Mesenchymal stem cell (in vitro differentiated cells and primary cell): Measurements from ENCODE around the gene SRMS.
"Not testable (repeated sequence)": the region's sequence is repeated elsewhere in the genome, so short reads cannot be mapped to it uniquely, and the experiment has no call there.

ENCODE experiments used
- DNase-seq: peaks from one replicate; pipeline ENCODE4 v3.0.0-alpha.2; 2013
- H2AFZ ChIP-seq: one replicate; pipeline ENCODE4 v1.6.1; 2013; ENCODE audit warnings: low read depth, mild to moderate bottlenecking, control low read depth, inconsistent platforms, low read length, moderate library complexity
- H2AK5ac ChIP-seq: 2 replicates; pipeline ENCODE4 v1.6.1; 2013; ENCODE audit warnings: low read length, moderate library complexity, mild to moderate bottlenecking, inconsistent platforms; ENCODE audit not compliant: severe bottlenecking
- H2BK120ac ChIP-seq: one replicate; pipeline ENCODE4 v1.6.1; 2013; ENCODE audit warnings: low read depth, mild to moderate bottlenecking, inconsistent platforms, low read length, moderate library complexity
- H2BK12ac ChIP-seq, 2 experiments: one replicate each; pipeline ENCODE4 v1.6.1; 2013; ENCODE audit warnings: inconsistent platforms in 2 of 2, low read length in 2 of 2, mild to moderate bottlenecking in 2 of 2, moderate library complexity in 2 of 2, control low read depth in 1 of 2
- H2BK15ac ChIP-seq: one replicate; pipeline ENCODE4 v1.6.1; 2013; ENCODE audit warnings: mild to moderate bottlenecking, low read depth, inconsistent platforms; ENCODE audit not compliant: poor library complexity, severe bottlenecking
- H2BK5ac ChIP-seq: 2 replicates; pipeline ENCODE4 v1.6.1; 2013; ENCODE audit warnings: low read depth, mild to moderate bottlenecking, low read length, control low read depth, inconsistent platforms; ENCODE audit not compliant: poor library complexity, severe bottlenecking
- H3K14ac ChIP-seq, 2 experiments: one replicate each; pipeline ENCODE4 v1.6.1; 2013; ENCODE audit warnings: inconsistent platforms in 2 of 2, low read length in 2 of 2, control low read depth in 1 of 2, mild to moderate bottlenecking in 1 of 2, moderate library complexity in 1 of 2
- H3K18ac ChIP-seq, 2 experiments: one replicate each; pipeline ENCODE4 v1.6.1; 2013; ENCODE audit warnings: inconsistent platforms in 2 of 2, low read length in 2 of 2, control low read depth in 1 of 2, low read depth in 1 of 2, mild to moderate bottlenecking in 1 of 2
- H3K23ac ChIP-seq, 2 experiments: one replicate each; pipeline ENCODE4 v1.6.1; 2013; ENCODE audit warnings: inconsistent platforms in 2 of 2, low read length in 2 of 2, mild to moderate bottlenecking in 2 of 2, moderate library complexity in 2 of 2, control low read depth in 1 of 2
- H3K27ac ChIP-seq: 2 replicates; pipeline ENCODE4 v1.5.1; 2013; ENCODE audit warnings: mild to moderate bottlenecking, moderate library complexity, low read length, control low read depth, inconsistent platforms; ENCODE audit not compliant: poor library complexity, severe bottlenecking
- H3K27me3 ChIP-seq, 2 experiments: 2 replicates each; pipeline versions ENCODE4 v1.6.1 to v1.7.0; 2013; ENCODE audit warnings: low read length in 2 of 2, mild to moderate bottlenecking in 2 of 2, moderate library complexity in 2 of 2, control low read depth in 1 of 2, inconsistent platforms in 1 of 2; ENCODE audit not compliant: control insufficient read depth in 1 of 2, insufficient read depth in 1 of 2
- H3K36me3 ChIP-seq, 2 experiments: 2 replicates each; pipeline versions ENCODE4 v1.6.1 to v1.7.0; 2013; ENCODE audit warnings: low read length in 2 of 2, control low read depth in 1 of 2, inconsistent platforms in 1 of 2, low read depth in 1 of 2, mild to moderate bottlenecking in 1 of 2; ENCODE audit not compliant: insufficient read depth in 2 of 2, control insufficient read depth in 1 of 2
- H3K4ac ChIP-seq, 2 experiments: one replicate each; pipeline ENCODE4 v1.6.1; 2013; ENCODE audit warnings: inconsistent platforms in 2 of 2, low read length in 2 of 2, mild to moderate bottlenecking in 2 of 2, moderate library complexity in 2 of 2, control low read depth in 1 of 2, low read depth in 1 of 2
- H3K4me1 ChIP-seq: 2 replicates; pipeline ENCODE4 v1.6.1; 2013; ENCODE audit warnings: low read depth, low read length, control low read depth; ENCODE audit not compliant: control insufficient read depth, insufficient read depth
- H3K4me2 ChIP-seq: 2 replicates; pipeline ENCODE4 v1.6.1; 2013; ENCODE audit warnings: low read length, mild to moderate bottlenecking, inconsistent platforms; ENCODE audit not compliant: poor library complexity, severe bottlenecking
- H3K4me3 ChIP-seq, 2 experiments: 2 replicates each; pipeline versions ENCODE4 v1.5.1 to v1.7.0; 2013; ENCODE audit warnings: low read length in 2 of 2, mild to moderate bottlenecking in 2 of 2, control low read depth in 1 of 2, low read depth in 1 of 2; ENCODE audit not compliant: insufficient read depth in 1 of 2
- H3K79me1 ChIP-seq: replicated peaks from 2 replicates; pipeline ENCODE4 v1.6.1; 2013; ENCODE audit warnings: mild to moderate bottlenecking, control low read depth, low read length, inconsistent platforms; ENCODE audit not compliant: poor library complexity, severe bottlenecking
- H3K9ac ChIP-seq: 2 replicates; pipeline ENCODE4 v1.7.0; 2013; ENCODE audit warnings: mild to moderate bottlenecking, low read length, moderate library complexity
- H3K9me3 ChIP-seq: 2 replicates; pipeline ENCODE4 v1.7.0; 2013; ENCODE audit warnings: mild to moderate bottlenecking, low read length; ENCODE audit not compliant: control insufficient read depth
- H4K8ac ChIP-seq: one replicate; pipeline ENCODE4 v1.6.1; 2013; ENCODE audit warnings: inconsistent platforms, mild to moderate bottlenecking, low read length, moderate library complexity
- H4K91ac ChIP-seq: one replicate; pipeline ENCODE4 v1.6.1; 2013; ENCODE audit warnings: mild to moderate bottlenecking, low read length, inconsistent platforms
- WGBS: methylation state at CpG from one replicate; pipeline ENCODE4 v1.1.7; 2013; ENCODE audit warnings: mixed read lengths; 5-methylcytosine and 5-hydroxymethylcytosine counted together

Gene SRMS

GRCh38 chr20:63572788-63573646 is 25.5 kb upstream of the SRMS start:
- Histone ChIP-seq H3K4me1 (peaks cover 41% of the 10 kb centered on the region), H2BK120ac (no peak overlapping the region), H3K9me3 (no peaks in the 10 kb centered on the region), H3K27ac (no peak overlapping the region), H3K4me2 (peak overlapping the region; percentile 90), H3K36me3 (peaks cover 8 to 38% of the 10 kb centered on the region in 2 experiments), H2BK5ac (no peak overlapping the region), H4K91ac (peak overlapping the region; percentile 83), H3K9ac (peak overlapping the region; percentile 89), H3K4ac (peak overlapping the region; percentile 27 to 32), H3K18ac (no peak overlapping the region), H4K8ac (peak overlapping the region; percentile 66), H3K27me3 (peaks cover 0 to 5% of the 10 kb centered on the region in 2 experiments), H2BK15ac (peak overlapping the region; percentile 64), H2BK12ac (peak overlapping the region in 1 of 2 experiments; percentile 33), H2AK5ac (no peak overlapping the region), H3K23ac (peak overlapping the region in 1 of 2 experiments; percentile 29), H3K79me1 (peaks cover 19% of the 10 kb centered on the region), H3K14ac (peak overlapping the region in 1 of 2 experiments; percentile 6), H2AFZ (no peak overlapping the region), H3K4me3 (peak overlapping the region; percentile 71 to 85)
- WGBS: 97% methylated on average over 29 of the region's 34 CpGs
- peak; percentile 38 for DNase-seq

GRCh38 chr20:63572071-63572787 is 24.7 kb upstream of the SRMS start:
- H2BK15ac ChIP-seq: no peak overlapping the region
- no peak overlapping the region for H3K4me3 ChIP-seq
- no peak overlapping the region for H2BK5ac ChIP-seq
- H3K18ac ChIP-seq: no peak overlapping the region
- peaks cover 19% of the 10 kb centered on the region for H3K79me1 ChIP-seq
- H3K9me3 ChIP-seq: no peaks in the 10 kb centered on the region
- H4K8ac ChIP-seq: peak overlapping the region; percentile 9
- no peak for DNase-seq
- 96% methylated on average over 48 of the region's 48 CpGs for WGBS
- peaks cover 0 to under 1% of the 10 kb centered on the region in 2 experiments for H3K27me3 ChIP-seq
- peaks cover 8 to 43% of the 10 kb centered on the region in 2 experiments for H3K36me3 ChIP-seq
- no peak overlapping the region for H2BK12ac ChIP-seq
- peak overlapping the region in 1 of 2 experiments; percentile 27 for H3K4ac ChIP-seq
- no peak overlapping the region for H3K4me2 ChIP-seq
- no peak overlapping the region for H3K14ac ChIP-seq
- no peak overlapping the region for H3K9ac ChIP-seq
- H2AK5ac ChIP-seq: no peak overlapping the region
- peaks cover 48% of the 10 kb centered on the region for H3K4me1 ChIP-seq
- H2BK120ac ChIP-seq: no peak overlapping the region
- no peak overlapping the region for H3K27ac ChIP-seq
- no peak overlapping the region for H3K23ac ChIP-seq
- no peak overlapping the region for H4K91ac ChIP-seq
- H2AFZ ChIP-seq: no peak overlapping the region

- not testable (repeated sequence) for H2AFZ ChIP-seq, H3K9me3 ChIP-seq, H3K23ac ChIP-seq, H2AK5ac ChIP-seq, H3K4me2 ChIP-seq, H2BK5ac ChIP-seq, H3K14ac ChIP-seq, H4K8ac ChIP-seq, H3K4me3 ChIP-seq, H3K27me3 ChIP-seq, H3K27ac ChIP-seq, H3K18ac ChIP-seq, H2BK15ac ChIP-seq, H4K91ac ChIP-seq, H3K4ac ChIP-seq, DNase-seq, H2BK12ac ChIP-seq, H2BK120ac ChIP-seq, H3K9ac ChIP-seq
- Histone ChIP-seq H3K36me3 (peaks cover 9 to 55% of the 10 kb centered on the region in 2 experiments), H3K4me1 (peaks cover 48% of the 10 kb centered on the region), H3K79me1 (peaks cover 20% of the 10 kb centered on the region)
- WGBS: 80% methylated on average over 1 of the region's 11 CpGs
Measured at GRCh38 chr20:63571087-63571478, 23.5 kb upstream of the SRMS start.
